Uterus (tissue), 4 donors: Measurements from ENCODE around the gene PLCD4. TPM values are rescaled to one million over a fixed set of nuclear protein-coding genes. Genes with fewer than 3 reads are reported as not detected.

Experiments used
- DNase-seq, 2 donors: peaks; one replicate each; pipeline ENCODE4 v3.0.0-alpha.2; 2019 to 2020
- H3K27ac ChIP-seq, 2 donors: fragments of 200-600 bp; sonication (generic); 1 replicate in 1 of 2; 2 replicates in 1 of 2; pipeline ENCODE4 v1.5.1; 2016 to 2018
- H3K27me3 ChIP-seq, 2 donors: fragments of 200-600 bp; sonication (generic); one replicate each; pipeline ENCODE4 v1.5.1; 2018 to 2019; ENCODE audit warnings: control low read depth in 1 of 2
- H3K36me3 ChIP-seq, 2 donors: fragments of 200-600 bp; sonication (generic); one replicate each; pipeline ENCODE4 v1.5.1; 2019; ENCODE audit warnings: control low read depth in 1 of 2
- H3K4me1 ChIP-seq, 2 donors: fragments of 200-600 bp; sonication (generic); one replicate each; pipeline ENCODE4 v1.5.1; 2018 to 2019; ENCODE audit warnings: control low read depth in 1 of 2
- H3K4me3 ChIP-seq, 2 donors: fragments of 200-600 bp; sonication (generic); 1 replicate in 1 of 2; 2 replicates in 1 of 2; pipeline ENCODE4 v1.5.1; 2018 to 2019; ENCODE audit warnings: mild to moderate bottlenecking in 1 of 2
- H3K9me3 ChIP-seq, 2 donors: fragments of 200-600 bp; sonication (generic); one replicate each; pipeline ENCODE4 v1.5.1; 2019; ENCODE audit warnings: control low read depth in 1 of 2
- POLR2A ChIP-seq, 2 donors: fragments of 450-650 bp; IDR thresholded peaks; one replicate each; pipeline ENCODE4 v1.6.1; 2016; ENCODE audit warnings: antibody characterized with exemption in 2 of 2, mild to moderate bottlenecking in 1 of 2, moderate library complexity in 1 of 2
- intact Hi-C: fragments of 100-400 bp; cut with DNase I; formaldehyde crosslinking; loops from one replicate; pipeline ENCODE4 v1.15.1; 2023; ENCODE audit warnings: low total_unique reads
- total RNA-seq, 4 donors: library from RNA; depleted of rRNA in 3 of 4; stranded (reverse); fragments of >200 nt in 3 of 4; gene quantifications; one replicate each; pipeline versions ENCODE4 v1.1.0 to v1.2.4, GENCODE V29; 2014 to 2023
- TF ChIP-seq, protein P1 (sequence below), 4 experiments: fragments of 200-600 bp in 2 of 4; fragments of 450-650 bp in 2 of 4; sonication (generic) in 2 of 4; IDR thresholded peaks; one replicate each; pipeline ENCODE4 v1.5.1; 2016 to 2019; ENCODE audit warnings: antibody characterized with exemption in 4 of 4, mild to moderate bottlenecking in 2 of 4, moderate library complexity in 1 of 4
- donor health status: DM: yes; HTN: yes; CAD: no.

Gene PLCD4
- total RNA-seq, 4 donors from 2014 or later = 0.26 to 2.4 (median 1.2) TPM; not detected in 1

DNA sequence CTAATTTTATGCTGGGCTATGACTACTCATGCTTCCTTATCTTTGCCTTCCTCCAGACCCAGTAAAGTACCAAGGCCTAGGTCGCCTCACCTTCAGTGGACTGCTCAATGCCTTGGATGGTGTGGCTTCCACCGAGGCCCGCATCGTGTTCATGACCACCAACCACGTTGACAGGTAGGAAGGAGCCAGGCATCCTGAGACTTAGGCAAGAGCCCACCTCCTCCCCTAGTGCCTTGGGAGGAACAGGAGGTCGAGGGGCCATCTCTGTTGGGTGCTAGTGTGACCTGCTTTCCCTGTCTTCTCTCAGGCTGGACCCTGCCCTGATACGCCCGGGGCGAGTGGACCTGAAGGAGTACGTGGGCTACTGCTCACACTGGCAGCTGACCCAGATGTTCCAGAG, 55.1 kb downstream of the PLCD4 start:
- intact Hi-C loops = no loop called here
- Histone ChIP-seq H3K9me3 (no peaks in the 10 kb centered on the region), H3K36me3 (no peaks in the 10 kb centered on the region), H3K27ac (no peak overlapping the region), H3K4me1 (peaks cover 0 to 10% of the 10 kb centered on the region in 2 donors), H3K4me3 (no peak overlapping the region), H3K27me3 (no peaks in the 10 kb centered on the region)
- no peak for DNase-seq
- TF ChIP-seq POLR2A (IDR thresholded peaks at IDR 0.05) = no peak
- TF ChIP-seq, protein P1, sequence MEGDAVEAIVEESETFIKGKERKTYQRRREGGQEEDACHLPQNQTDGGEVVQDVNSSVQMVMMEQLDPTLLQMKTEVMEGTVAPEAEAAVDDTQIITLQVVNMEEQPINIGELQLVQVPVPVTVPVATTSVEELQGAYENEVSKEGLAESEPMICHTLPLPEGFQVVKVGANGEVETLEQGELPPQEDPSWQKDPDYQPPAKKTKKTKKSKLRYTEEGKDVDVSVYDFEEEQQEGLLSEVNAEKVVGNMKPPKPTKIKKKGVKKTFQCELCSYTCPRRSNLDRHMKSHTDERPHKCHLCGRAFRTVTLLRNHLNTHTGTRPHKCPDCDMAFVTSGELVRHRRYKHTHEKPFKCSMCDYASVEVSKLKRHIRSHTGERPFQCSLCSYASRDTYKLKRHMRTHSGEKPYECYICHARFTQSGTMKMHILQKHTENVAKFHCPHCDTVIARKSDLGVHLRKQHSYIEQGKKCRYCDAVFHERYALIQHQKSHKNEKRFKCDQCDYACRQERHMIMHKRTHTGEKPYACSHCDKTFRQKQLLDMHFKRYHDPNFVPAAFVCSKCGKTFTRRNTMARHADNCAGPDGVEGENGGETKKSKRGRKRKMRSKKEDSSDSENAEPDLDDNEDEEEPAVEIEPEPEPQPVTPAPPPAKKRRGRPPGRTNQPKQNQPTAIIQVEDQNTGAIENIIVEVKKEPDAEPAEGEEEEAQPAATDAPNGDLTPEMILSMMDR (IDR thresholded peaks at IDR 0.05) = no peak

DNA sequence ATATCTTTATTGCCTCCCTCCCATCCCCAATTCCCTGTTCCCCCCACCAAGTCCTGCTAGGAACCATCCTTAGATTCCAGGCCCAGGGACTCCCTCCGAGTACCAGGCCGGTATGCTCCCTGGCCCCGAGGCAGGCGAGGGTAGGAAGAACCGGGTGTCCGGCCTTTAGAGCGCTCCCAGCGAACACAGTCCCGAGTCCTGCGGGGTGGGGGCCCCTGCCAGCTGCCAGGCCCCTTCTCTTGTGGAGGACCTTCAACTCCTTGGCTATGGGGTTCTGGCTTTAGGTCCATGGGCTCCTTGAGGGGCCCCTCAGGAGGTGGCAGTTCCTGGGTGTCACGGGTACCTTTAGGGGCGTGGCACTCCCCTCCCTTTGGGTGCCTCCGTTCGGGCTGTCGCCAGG, 56.2 kb downstream of the PLCD4 start:
- no peak for DNase-seq
- TF ChIP-seq, protein P1 (IDR thresholded peaks at IDR 0.05) = no peak
- no peak for TF ChIP-seq POLR2A (IDR thresholded peaks at IDR 0.05)
- Histone ChIP-seq H3K36me3 (no peaks in the 10 kb centered on the region), H3K27ac (no peak overlapping the region), H3K9me3 (no peaks in the 10 kb centered on the region), H3K27me3 (no peaks in the 10 kb centered on the region), H3K4me1 (peaks cover 0 to 4% of the 10 kb centered on the region in 2 donors), H3K4me3 (no peak overlapping the region)
- intact Hi-C loops = no loop called here

DNA sequence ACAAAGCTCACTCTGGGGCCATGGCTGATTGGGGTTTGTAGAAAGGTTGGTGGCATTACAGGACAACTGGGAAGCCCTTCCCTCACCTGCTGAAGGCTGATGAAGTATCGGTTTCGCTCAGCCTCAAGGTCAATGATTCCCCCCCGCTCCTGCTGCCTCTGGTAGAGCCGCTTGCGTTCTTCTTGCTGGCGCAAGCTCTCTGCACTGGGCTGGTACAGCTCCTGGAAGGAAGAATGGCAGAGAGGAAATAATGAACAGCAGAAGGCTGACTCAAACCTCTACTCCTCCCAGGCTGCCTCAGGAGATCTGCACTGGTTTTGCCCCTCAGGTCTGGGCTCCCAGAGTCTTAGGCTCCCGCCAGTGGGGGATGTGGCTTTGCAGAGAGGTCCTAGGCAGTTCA, 57.0 kb downstream of the PLCD4 start:
- no peak overlapping the region for H3K27ac ChIP-seq

DNA sequence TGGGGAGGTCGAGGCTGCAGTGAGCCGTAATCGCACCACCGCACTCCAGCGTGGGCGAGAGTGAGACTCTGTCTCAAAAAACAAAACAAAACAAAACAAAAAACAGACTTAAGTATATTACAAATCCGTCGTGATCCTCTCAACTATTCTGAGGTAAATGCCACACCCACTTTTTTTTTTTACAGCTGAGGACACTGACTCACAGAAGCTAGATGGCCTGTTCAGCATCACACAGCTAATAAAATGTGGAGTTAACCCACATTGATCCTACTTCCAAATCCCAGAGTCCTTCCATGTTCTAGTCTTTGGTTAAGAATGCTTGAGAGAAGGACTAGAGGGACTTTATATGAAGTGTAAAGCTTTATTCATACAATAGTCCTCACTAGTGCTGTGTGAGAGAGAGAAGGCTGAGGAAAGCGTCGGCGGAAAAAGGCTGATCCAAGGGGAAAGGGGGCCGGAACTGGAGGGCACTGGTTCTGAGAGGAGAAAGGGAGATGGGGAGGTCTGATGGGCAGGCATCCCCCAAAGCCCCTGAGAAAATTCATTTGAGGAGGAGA, 63.5 kb downstream of the PLCD4 start:
- H3K27me3 ChIP-seq = no peaks in the 10 kb centered on the region
- peak overlapping the region; percentile 80 to 96 for H3K4me3 ChIP-seq
- TF ChIP-seq, protein P1 (IDR thresholded peaks at IDR 0.05) = no peak
- no peak for TF ChIP-seq POLR2A (IDR thresholded peaks at IDR 0.05)
- DNase-seq = no peak
- intact Hi-C loops = no loop called here
- H3K9me3 ChIP-seq = no peaks in the 10 kb centered on the region
- no peaks in the 10 kb centered on the region for H3K36me3 ChIP-seq
- peak overlapping the region; percentile 60 to 84 for H3K27ac ChIP-seq
- peaks cover 0 to 8% of the 10 kb centered on the region in 2 donors for H3K4me1 ChIP-seq

More for the DNA sequence above, 57.0 kb downstream of the PLCD4 start:
- DNase-seq = no peak
- Histone ChIP-seq H3K27me3 (no peaks in the 10 kb centered on the region), H3K36me3 (no peaks in the 10 kb centered on the region), H3K4me3 (no peak overlapping the region), H3K9me3 (no peaks in the 10 kb centered on the region), H3K4me1 (peaks cover 0 to 4% of the 10 kb centered on the region in 2 donors)
- TF ChIP-seq POLR2A (IDR thresholded peaks at IDR 0.05) = no peak
- TF ChIP-seq, protein P1 (IDR thresholded peaks at IDR 0.05) = no peak
- intact Hi-C loops = no loop called here

DNA sequence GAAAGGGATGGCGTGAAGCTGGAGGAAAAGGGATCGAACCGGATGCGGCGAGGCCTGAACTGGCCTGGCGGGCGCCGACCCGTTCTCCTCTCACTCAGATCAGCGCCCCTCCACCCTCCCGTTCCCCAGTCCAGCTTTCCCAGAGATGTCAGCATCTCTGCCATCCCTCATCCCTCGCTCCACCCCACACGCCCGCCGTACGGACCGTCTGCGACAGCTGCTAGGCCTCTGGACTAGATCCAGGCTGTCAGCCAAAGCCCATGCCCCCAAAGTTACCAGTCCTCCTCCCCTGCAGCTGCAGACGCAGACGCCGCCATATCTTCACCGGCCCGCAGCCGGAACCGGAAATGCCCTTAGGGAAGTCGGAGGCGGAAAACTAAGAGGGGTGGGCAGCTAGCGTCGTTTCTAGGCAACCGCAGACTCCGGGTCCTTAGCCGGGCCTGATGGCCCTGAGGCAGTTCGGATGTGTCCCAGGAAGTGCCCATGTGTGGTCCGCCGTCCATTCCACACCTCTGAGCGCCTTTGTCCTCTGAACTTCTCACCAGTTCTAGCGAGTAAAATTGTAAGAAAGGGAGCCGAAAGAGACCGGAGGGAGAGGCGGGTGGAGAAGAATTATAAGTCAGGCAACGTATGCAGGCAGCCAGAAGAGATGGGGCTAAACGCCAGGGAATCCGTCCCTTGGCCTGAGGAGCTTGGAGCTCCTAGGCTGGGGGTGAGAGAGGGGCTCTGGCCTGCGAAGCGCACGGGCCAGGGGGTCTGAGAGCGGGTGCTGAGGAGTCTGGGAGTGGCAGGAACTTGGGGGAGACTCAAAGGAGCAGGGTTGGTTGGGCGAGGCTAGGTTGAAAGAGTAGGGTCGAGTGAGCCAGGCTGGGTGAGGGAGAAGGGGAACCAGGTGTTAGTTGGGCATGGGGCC, 64.2 kb downstream of the PLCD4 start, which contains the start of the genes RNF25 and STK36:
Gene RNF25 (minus strand): TSS at position 349 of the 913 bp plus-strand sequence. CDS start 32 bp downstream, at position 317.
Gene STK36 (plus strand): TSS at position 433 of the 913 bp plus-strand sequence. CDS start 744 bp downstream, outside the sequence.
- intact Hi-C loops = no loop called here
- Histone ChIP-seq H3K4me3 (peak within 1 kb of the TSS; percentile 80 to 96), H3K27ac (peak within 1 kb of the TSS; percentile 60 to 84), H3K9me3 (no peaks in the 10 kb centered on the region), H3K27me3 (no peaks in the 10 kb centered on the region), H3K4me1 (peaks cover 0 to 8% of the 10 kb centered on the region in 2 donors), H3K36me3 (no peaks in the 10 kb centered on the region)
- peak; percentile 82 to 85 for DNase-seq
- peak; percentile 13 to 59 for TF ChIP-seq POLR2A (IDR thresholded peaks at IDR 0.05)
- TF ChIP-seq, protein P1 (IDR thresholded peaks at IDR 0.05) = no peak
